Forelimb muscle (tissue), 1 donor: ENCODE results near the gene DNAL1. TPM values are rescaled to one million over a fixed set of nuclear protein-coding genes. Genes with fewer than 3 reads are reported as not detected.

Experiments
- DNase-seq: peaks from one replicate; pipeline ENCODE4 v3.0.0-alpha.2; 2013; ENCODE audit warnings: low read depth
- polyA plus RNA-seq: library from polyadenylated mRNA; unstranded; fragments of 120-200 nt; gene quantifications from one replicate; pipeline ENCODE4 v1.2.1, GENCODE V29; 2013; ENCODE audit not compliant: insufficient read length

DNAL1 gene
- polyA plus RNA-seq, 1 donor: 6.8 TPM

GRCh38 chr14:73724696-73725095 is 79.9 kb downstream of the DNAL1 start:
- DNase-seq: no peak

- no peak for DNase-seq
These were observed 80.6 kb downstream of the DNAL1 start for GRCh38 chr14:73725116-73726024.

- no peak for DNase-seq
These were observed 81.5 kb downstream of the DNAL1 start for GRCh38 chr14:73726025-73726961.

- no peak for DNase-seq
These were observed 82.4 kb downstream of the DNAL1 start for GRCh38 chr14:73727166-73727565.

- DNase-seq: no peak
These were observed 84.0 kb downstream of the DNAL1 start for GRCh38 chr14:73728717-73729330.

GRCh38 chr14:73729556-73730265 is 84.9 kb downstream of the DNAL1 start:
- DNase-seq: no peak

- DNase-seq: no peak
These were observed 86.3 kb downstream of the DNAL1 start for GRCh38 chr14:73731111-73731510.

GRCh38 chr14:73732006-73732405 is 87.2 kb downstream of the DNAL1 start:
- no peak for DNase-seq

- no peak for DNase-seq
These were observed 92.1 kb downstream of the DNAL1 start for GRCh38 chr14:73736842-73737241.

- DNase-seq: no peak
These were observed 93.9 kb downstream of the DNAL1 start for GRCh38 chr14:73738518-73739173.

GRCh38 chr14:73739174-73739898 is 94.5 kb downstream of the DNAL1 start:
- no peak for DNase-seq

GRCh38 chr14:73739899-73740617 is 95.3 kb downstream of the DNAL1 start:
- DNase-seq: no peak

- DNase-seq: no peak
These were observed 96.0 kb downstream of the DNAL1 start for GRCh38 chr14:73740618-73741326.

GRCh38 chr14:73741386-73741875 is 96.6 kb downstream of the DNAL1 start:
- DNase-seq: no peak

GRCh38 chr14:73741876-73742519 is 97.2 kb downstream of the DNAL1 start:
- no peak for DNase-seq

GRCh38 chr14:73742520-73743238 is 97.9 kb downstream of the DNAL1 start:
- DNase-seq: no peak

- DNase-seq: no peak
These were observed 98.7 kb downstream of the DNAL1 start for GRCh38 chr14:73743431-73743931.
